ENCODE results near the gene IL1RAPL1. TPM values are rescaled to one million over a fixed set of nuclear protein-coding genes. Genes with fewer than 3 reads are reported as not detected.

Gene IL1RAPL1
- polyA plus RNA-seq, 1 of the 3 experiments (the other 2 are of a cell fraction), result 2.8 TPM

- H3K79me2 ChIP-seq (ENCODE audit: insufficient read depth), result no peaks in the 10 kb centered on the region
- H3K4me1 ChIP-seq (ENCODE audit: control insufficient read depth in 1 of 2, insufficient read depth in 2 of 2, low read depth in 1 of 2, low read length in 1 of 2), result no peaks in the 10 kb centered on the region
- H3F3A ChIP-seq (replicated peaks; ENCODE audit: insufficient read depth), result no peaks in the 10 kb centered on the region
- POLR2A ChIA-PET, result no interaction called here
- no peak overlapping the region for H2AFZ ChIP-seq (ENCODE audit: low read depth)
- TF ChIP-seq EP300 (IDR thresholded peaks at IDR 0.05; ENCODE audit: borderline replicate concordance in 1 of 2, low read depth in 1 of 2, low read length in 1 of 2) (no peak), CHD2 (IDR thresholded peaks at IDR 0.05; ENCODE audit: low read length, partially characterized antibody) (no peak), TEAD4 (IDR thresholded peaks at IDR 0.05; ENCODE audit: borderline replicate concordance, insufficient read depth) (no peak), EZH2phosphoT487 (IDR thresholded peaks at IDR 0.05; ENCODE audit: borderline replicate concordance, low read depth) (no peak)
- TF ChIP-seq, protein P1, sequence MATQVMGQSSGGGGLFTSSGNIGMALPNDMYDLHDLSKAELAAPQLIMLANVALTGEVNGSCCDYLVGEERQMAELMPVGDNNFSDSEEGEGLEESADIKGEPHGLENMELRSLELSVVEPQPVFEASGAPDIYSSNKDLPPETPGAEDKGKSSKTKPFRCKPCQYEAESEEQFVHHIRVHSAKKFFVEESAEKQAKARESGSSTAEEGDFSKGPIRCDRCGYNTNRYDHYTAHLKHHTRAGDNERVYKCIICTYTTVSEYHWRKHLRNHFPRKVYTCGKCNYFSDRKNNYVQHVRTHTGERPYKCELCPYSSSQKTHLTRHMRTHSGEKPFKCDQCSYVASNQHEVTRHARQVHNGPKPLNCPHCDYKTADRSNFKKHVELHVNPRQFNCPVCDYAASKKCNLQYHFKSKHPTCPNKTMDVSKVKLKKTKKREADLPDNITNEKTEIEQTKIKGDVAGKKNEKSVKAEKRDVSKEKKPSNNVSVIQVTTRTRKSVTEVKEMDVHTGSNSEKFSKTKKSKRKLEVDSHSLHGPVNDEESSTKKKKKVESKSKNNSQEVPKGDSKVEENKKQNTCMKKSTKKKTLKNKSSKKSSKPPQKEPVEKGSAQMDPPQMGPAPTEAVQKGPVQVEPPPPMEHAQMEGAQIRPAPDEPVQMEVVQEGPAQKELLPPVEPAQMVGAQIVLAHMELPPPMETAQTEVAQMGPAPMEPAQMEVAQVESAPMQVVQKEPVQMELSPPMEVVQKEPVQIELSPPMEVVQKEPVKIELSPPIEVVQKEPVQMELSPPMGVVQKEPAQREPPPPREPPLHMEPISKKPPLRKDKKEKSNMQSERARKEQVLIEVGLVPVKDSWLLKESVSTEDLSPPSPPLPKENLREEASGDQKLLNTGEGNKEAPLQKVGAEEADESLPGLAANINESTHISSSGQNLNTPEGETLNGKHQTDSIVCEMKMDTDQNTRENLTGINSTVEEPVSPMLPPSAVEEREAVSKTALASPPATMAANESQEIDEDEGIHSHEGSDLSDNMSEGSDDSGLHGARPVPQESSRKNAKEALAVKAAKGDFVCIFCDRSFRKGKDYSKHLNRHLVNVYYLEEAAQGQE (IDR thresholded peaks at IDR 0.05; ENCODE audit: low read depth, low read length), result no peak
- no peak overlapping the region for H3K9ac ChIP-seq
- CTCF ChIA-PET, result no interaction called here
- H3K27me3 ChIP-seq (ENCODE audit: insufficient read depth), result no peaks in the 10 kb centered on the region; the same call in 1 of the 2 replicates
- no peak overlapping the region for H3K4me3 ChIP-seq (ENCODE audit: low read depth in 2 of 2, low read length in 1 of 2)
- H3K9me2 ChIP-seq, result no peaks in the 10 kb centered on the region
- H3K4me2 ChIP-seq, result no peak overlapping the region
- no peak for DNase-seq
- H3K27ac ChIP-seq (ENCODE audit: low read depth in 2 of 2, low read length in 1 of 2), result no peak overlapping the region
- no peaks in the 10 kb centered on the region for H4K20me1 ChIP-seq (ENCODE audit: insufficient read depth)
- H3K36me3 ChIP-seq (replicated peaks in 1 of 2; ENCODE audit: control insufficient read depth in 1 of 2, insufficient read depth in 2 of 2, low read length in 1 of 2), result no peaks in the 10 kb centered on the region
- no peaks in the 10 kb centered on the region for H3K9me3 ChIP-seq
These were observed 609.3 kb downstream of the IL1RAPL1 start for GRCh38 chrX:29196501-29196900.

GRCh38 chrX:29215251-29215650 lies 628.0 kb downstream of the IL1RAPL1 start:
- no peaks in the 10 kb centered on the region for H3K79me2 ChIP-seq (ENCODE audit: insufficient read depth)
- H3K9ac ChIP-seq, result no peak overlapping the region
- no peaks in the 10 kb centered on the region for H3K9me3 ChIP-seq
- no peak overlapping the region for H3K4me3 ChIP-seq (ENCODE audit: low read depth in 2 of 2, low read length in 1 of 2)
- no peaks in the 10 kb centered on the region; the same call in 1 of the 2 replicates for H3K27me3 ChIP-seq (ENCODE audit: insufficient read depth)
- no peaks in the 10 kb centered on the region for H4K20me1 ChIP-seq (ENCODE audit: insufficient read depth)
- ChIA-PET CTCF (no interaction called here), POLR2A (no interaction called here)
- no peaks in the 10 kb centered on the region for H3K36me3 ChIP-seq (replicated peaks in 1 of 2; ENCODE audit: control insufficient read depth in 1 of 2, insufficient read depth in 2 of 2, low read length in 1 of 2)
- no peak overlapping the region for H3K27ac ChIP-seq (ENCODE audit: low read depth in 2 of 2, low read length in 1 of 2)
- DNase-seq, result no peak
- H3K4me2 ChIP-seq, result no peak overlapping the region
- no peak overlapping the region for H2AFZ ChIP-seq (ENCODE audit: low read depth)
- TF ChIP-seq TAF1 (IDR thresholded peaks at IDR 0.05; ENCODE audit: borderline replicate concordance, low read depth, low read length) (no peak), RAD21 (IDR thresholded peaks at IDR 0.05; ENCODE audit: low read length) (no peak), SIN3A (IDR thresholded peaks at IDR 0.05; ENCODE audit: borderline replicate concordance, low read depth, low read length) (no peak), FOXJ3 (CRISPR knock-in tag; IDR thresholded peaks at IDR 0.05) (no peak), RXRA (IDR thresholded peaks at IDR 0.05; ENCODE audit: borderline replicate concordance, low read depth) (no peak), CTCF (IDR thresholded peaks at IDR 0.05) (no peak), JUND (IDR thresholded peaks at IDR 0.05) (no peak), NFIC (IDR thresholded peaks at IDR 0.05; ENCODE audit: borderline replicate concordance) (no peak), FOXM1 (IDR thresholded peaks at IDR 0.05; ENCODE audit: low read depth) (no peak), USF2 (IDR thresholded peaks at IDR 0.05; ENCODE audit: borderline replicate concordance, low read depth, low read length) (no peak), NRF1 (IDR thresholded peaks at IDR 0.05; ENCODE audit: low read depth, low read length) (no peak), POLR2AphosphoS5 (IDR thresholded peaks at IDR 0.05; ENCODE audit: low read depth, low read length) (no peak)
- TF ChIP-seq, protein P2, sequence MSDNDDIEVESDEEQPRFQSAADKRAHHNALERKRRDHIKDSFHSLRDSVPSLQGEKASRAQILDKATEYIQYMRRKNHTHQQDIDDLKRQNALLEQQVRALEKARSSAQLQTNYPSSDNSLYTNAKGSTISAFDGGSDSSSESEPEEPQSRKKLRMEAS (IDR thresholded peaks at IDR 0.05; ENCODE audit: low read depth), result no peak
- no peaks in the 10 kb centered on the region for H3K9me2 ChIP-seq
- WGBS (ENCODE audit: low lambda C conversion rate), result 34% methylated on average over 4 of the region's 4 CpGs
- no peaks in the 10 kb centered on the region for H3F3A ChIP-seq (replicated peaks; ENCODE audit: insufficient read depth)
- no peaks in the 10 kb centered on the region for H3K4me1 ChIP-seq (ENCODE audit: control insufficient read depth in 1 of 2, insufficient read depth in 2 of 2, low read depth in 1 of 2, low read length in 1 of 2)

All from SK-N-SH (cell line).